ENCODE results near the gene OR9Q1.

Gene OR9Q1

DNA sequence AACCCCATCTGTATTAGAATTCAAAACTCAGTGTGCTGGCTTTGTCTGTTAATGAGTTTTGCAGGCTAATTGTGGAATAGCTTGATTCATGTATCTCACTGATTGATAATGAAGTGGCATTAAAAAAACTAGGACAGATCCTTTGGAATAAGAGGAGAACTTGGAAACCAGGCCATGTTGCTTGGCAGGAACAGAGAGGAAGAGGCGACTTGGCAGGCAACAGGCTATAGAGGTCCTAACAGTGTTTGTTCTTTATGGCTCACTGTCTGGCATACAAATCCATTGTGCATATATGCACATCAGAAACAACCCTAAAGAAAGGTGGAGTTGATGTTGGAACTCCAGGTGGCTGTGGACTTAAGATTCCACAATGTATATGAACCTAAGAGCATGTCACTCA lies 119.1 kb downstream of the OR9Q1 start:
- H3K9me3 ChIP-seq (ENCODE audit: insufficient read depth, low read depth, low read length): no peaks in the 10 kb centered on the region
- no peaks in the 10 kb centered on the region for H3K9me2 ChIP-seq (replicated peaks; ENCODE audit: low read depth, low read length)
- H4K20me1 ChIP-seq (ENCODE audit: insufficient read depth, low read length, poor library complexity, severe bottlenecking): no peaks in the 10 kb centered on the region
- no peak overlapping the region for H2AFZ ChIP-seq (ENCODE audit: low read length)
- H3K36me3 ChIP-seq (ENCODE audit: insufficient read depth, low read length): no peaks in the 10 kb centered on the region
- no peaks in the 10 kb centered on the region for H3F3A ChIP-seq (ENCODE audit: low read depth)
- H3K4me1 ChIP-seq (ENCODE audit: insufficient read depth, low read length, poor library complexity, severe bottlenecking): no peaks in the 10 kb centered on the region
- no peak overlapping the region for H3K4me3 ChIP-seq (ENCODE audit: low read length, poor library complexity, severe bottlenecking)
- no peak overlapping the region for H3K4me2 ChIP-seq (ENCODE audit: low read depth, low read length, poor library complexity, severe bottlenecking)
- TF ChIP-seq, protein P1, sequence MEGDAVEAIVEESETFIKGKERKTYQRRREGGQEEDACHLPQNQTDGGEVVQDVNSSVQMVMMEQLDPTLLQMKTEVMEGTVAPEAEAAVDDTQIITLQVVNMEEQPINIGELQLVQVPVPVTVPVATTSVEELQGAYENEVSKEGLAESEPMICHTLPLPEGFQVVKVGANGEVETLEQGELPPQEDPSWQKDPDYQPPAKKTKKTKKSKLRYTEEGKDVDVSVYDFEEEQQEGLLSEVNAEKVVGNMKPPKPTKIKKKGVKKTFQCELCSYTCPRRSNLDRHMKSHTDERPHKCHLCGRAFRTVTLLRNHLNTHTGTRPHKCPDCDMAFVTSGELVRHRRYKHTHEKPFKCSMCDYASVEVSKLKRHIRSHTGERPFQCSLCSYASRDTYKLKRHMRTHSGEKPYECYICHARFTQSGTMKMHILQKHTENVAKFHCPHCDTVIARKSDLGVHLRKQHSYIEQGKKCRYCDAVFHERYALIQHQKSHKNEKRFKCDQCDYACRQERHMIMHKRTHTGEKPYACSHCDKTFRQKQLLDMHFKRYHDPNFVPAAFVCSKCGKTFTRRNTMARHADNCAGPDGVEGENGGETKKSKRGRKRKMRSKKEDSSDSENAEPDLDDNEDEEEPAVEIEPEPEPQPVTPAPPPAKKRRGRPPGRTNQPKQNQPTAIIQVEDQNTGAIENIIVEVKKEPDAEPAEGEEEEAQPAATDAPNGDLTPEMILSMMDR (conservative IDR thresholded peaks at IDR 0.05; ENCODE audit: low read length): no peak
- TF ChIP-seq EZH2phosphoT487 (IDR thresholded peaks at IDR 0.05; ENCODE audit: borderline replicate concordance): no peak
- no peaks in the 10 kb centered on the region for H3K27me3 ChIP-seq (ENCODE audit: insufficient read depth, low read length, poor library complexity, severe bottlenecking)
- no peak overlapping the region for H3K9ac ChIP-seq (ENCODE audit: low read depth, low read length, poor library complexity, severe bottlenecking)
- no peaks in the 10 kb centered on the region for H3K79me2 ChIP-seq (ENCODE audit: insufficient read depth, low read length)

DNA sequence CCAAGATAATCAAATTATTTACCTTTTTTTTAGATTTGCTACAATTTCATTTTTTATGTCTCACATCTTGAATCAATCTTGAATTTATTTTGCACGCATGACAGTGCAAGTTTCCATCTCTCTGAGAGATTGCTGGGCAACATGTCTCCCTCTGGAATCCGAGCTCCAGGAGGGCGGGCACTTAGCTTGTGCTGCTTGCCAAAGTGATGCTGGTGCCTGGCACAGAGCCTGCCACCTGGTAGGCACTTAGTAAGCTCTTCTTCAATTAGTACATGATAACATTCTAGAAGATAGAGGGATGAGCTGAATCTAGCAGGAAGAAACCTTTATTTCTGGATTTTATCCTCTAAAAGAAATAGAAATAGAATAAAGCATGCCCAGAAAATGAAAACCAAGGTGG lies 129.1 kb downstream of the OR9Q1 start:
- H3K4me2 ChIP-seq (ENCODE audit: low read depth, low read length, poor library complexity, severe bottlenecking): no peak overlapping the region
- TF ChIP-seq, protein P1 (conservative IDR thresholded peaks at IDR 0.05; ENCODE audit: low read length): no peak
- no peaks in the 10 kb centered on the region for H4K20me1 ChIP-seq (ENCODE audit: insufficient read depth, low read length, poor library complexity, severe bottlenecking)
- no peaks in the 10 kb centered on the region for H3F3A ChIP-seq (ENCODE audit: low read depth)
- no peaks in the 10 kb centered on the region for H3K9me2 ChIP-seq (replicated peaks; ENCODE audit: low read depth, low read length)
- no peaks in the 10 kb centered on the region for H3K36me3 ChIP-seq (ENCODE audit: insufficient read depth, low read length)
- H3K4me3 ChIP-seq (ENCODE audit: low read length, poor library complexity, severe bottlenecking): no peak overlapping the region
- H3K79me2 ChIP-seq (ENCODE audit: insufficient read depth, low read length): no peaks in the 10 kb centered on the region
- no peak overlapping the region for H3K9ac ChIP-seq (ENCODE audit: low read depth, low read length, poor library complexity, severe bottlenecking)
- no peaks in the 10 kb centered on the region for H3K9me3 ChIP-seq (ENCODE audit: insufficient read depth, low read depth, low read length)
- H3K4me1 ChIP-seq (ENCODE audit: insufficient read depth, low read length, poor library complexity, severe bottlenecking): no peaks in the 10 kb centered on the region
- no peak overlapping the region for H2AFZ ChIP-seq (ENCODE audit: low read length)
- H3K27me3 ChIP-seq (ENCODE audit: insufficient read depth, low read length, poor library complexity, severe bottlenecking): no peaks in the 10 kb centered on the region

DNA sequence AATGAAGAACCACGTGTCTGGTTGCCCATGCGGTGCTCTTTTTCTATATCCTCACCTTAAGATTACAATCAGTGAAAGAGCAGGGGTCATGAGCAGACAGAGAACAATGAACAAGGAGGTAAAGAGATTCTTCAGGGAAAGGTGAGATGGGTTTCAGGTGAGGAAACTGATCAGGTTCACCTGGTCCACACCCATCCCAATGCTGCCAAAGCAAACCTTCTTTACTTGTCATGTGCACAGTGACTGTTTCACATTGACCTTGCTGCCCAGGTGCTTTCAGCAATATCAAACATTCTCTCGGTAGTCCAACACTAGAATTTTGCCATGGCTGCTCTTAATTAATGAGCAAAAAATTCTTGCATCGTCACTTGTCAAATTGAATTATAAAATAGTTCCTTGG lies 140.7 kb downstream of the OR9Q1 start:
- H3K9me2 ChIP-seq (replicated peaks; ENCODE audit: low read depth, low read length): no peaks in the 10 kb centered on the region
- no peak overlapping the region for H3K9ac ChIP-seq (ENCODE audit: low read depth, low read length, poor library complexity, severe bottlenecking)
- no peaks in the 10 kb centered on the region for H4K20me1 ChIP-seq (ENCODE audit: insufficient read depth, low read length, poor library complexity, severe bottlenecking)
- H3K4me1 ChIP-seq (ENCODE audit: insufficient read depth, low read length, poor library complexity, severe bottlenecking): no peaks in the 10 kb centered on the region
- TF ChIP-seq, protein P1 (conservative IDR thresholded peaks at IDR 0.05; ENCODE audit: low read length): no peak
- TF ChIP-seq EZH2phosphoT487 (IDR thresholded peaks at IDR 0.05; ENCODE audit: borderline replicate concordance): no peak
- no peak overlapping the region for H2AFZ ChIP-seq (ENCODE audit: low read length)
- H3K4me2 ChIP-seq (ENCODE audit: low read depth, low read length, poor library complexity, severe bottlenecking): no peak overlapping the region
- no peak overlapping the region for H3K4me3 ChIP-seq (ENCODE audit: low read length, poor library complexity, severe bottlenecking)
- H3K27me3 ChIP-seq (ENCODE audit: insufficient read depth, low read length, poor library complexity, severe bottlenecking): no peaks in the 10 kb centered on the region
- H3F3A ChIP-seq (ENCODE audit: low read depth): no peaks in the 10 kb centered on the region
- no peaks in the 10 kb centered on the region for H3K36me3 ChIP-seq (ENCODE audit: insufficient read depth, low read length)
- H3K79me2 ChIP-seq (ENCODE audit: insufficient read depth, low read length): no peaks in the 10 kb centered on the region
- H3K9me3 ChIP-seq (ENCODE audit: insufficient read depth, low read depth, low read length): no peaks in the 10 kb centered on the region

Measured in Loucy (cell line).